GM12892 (cell line): ENCODE data around the gene RAB11B.

Experiments used
- POLR2A ChIP-seq: IDR thresholded peaks from 2 replicates; pipeline ENCODE4 v1.6.1; 2011; ENCODE audit warnings: low read depth, low read length, control low read depth
- POLR2AphosphoS5 ChIP-seq: IDR thresholded peaks from 2 replicates; pipeline ENCODE4 v1.6.1; 2011; ENCODE audit warnings: low read depth, low read length, control low read depth
- TAF1 ChIP-seq: IDR thresholded peaks from 2 replicates; pipeline ENCODE4 v1.6.1; 2011; ENCODE audit warnings: low read depth, mild to moderate bottlenecking, control low read depth, low read length, borderline replicate concordance

GRCh38 chr19:8444677-8445487 lies 54.7 kb downstream of the RAB11B start, which contains the start of gene HNRNPM:
- peak; percentile 91 for TF ChIP-seq POLR2A
- TF ChIP-seq POLR2AphosphoS5 = peak; percentile 86
- TF ChIP-seq TAF1 = peak; percentile 93
